ENCODE data around the gene LONP2.
"Not testable (repeated sequence)": the region's sequence is repeated elsewhere in the genome, so short reads cannot be mapped to it uniquely, and the experiment has no call there.

DNA sequence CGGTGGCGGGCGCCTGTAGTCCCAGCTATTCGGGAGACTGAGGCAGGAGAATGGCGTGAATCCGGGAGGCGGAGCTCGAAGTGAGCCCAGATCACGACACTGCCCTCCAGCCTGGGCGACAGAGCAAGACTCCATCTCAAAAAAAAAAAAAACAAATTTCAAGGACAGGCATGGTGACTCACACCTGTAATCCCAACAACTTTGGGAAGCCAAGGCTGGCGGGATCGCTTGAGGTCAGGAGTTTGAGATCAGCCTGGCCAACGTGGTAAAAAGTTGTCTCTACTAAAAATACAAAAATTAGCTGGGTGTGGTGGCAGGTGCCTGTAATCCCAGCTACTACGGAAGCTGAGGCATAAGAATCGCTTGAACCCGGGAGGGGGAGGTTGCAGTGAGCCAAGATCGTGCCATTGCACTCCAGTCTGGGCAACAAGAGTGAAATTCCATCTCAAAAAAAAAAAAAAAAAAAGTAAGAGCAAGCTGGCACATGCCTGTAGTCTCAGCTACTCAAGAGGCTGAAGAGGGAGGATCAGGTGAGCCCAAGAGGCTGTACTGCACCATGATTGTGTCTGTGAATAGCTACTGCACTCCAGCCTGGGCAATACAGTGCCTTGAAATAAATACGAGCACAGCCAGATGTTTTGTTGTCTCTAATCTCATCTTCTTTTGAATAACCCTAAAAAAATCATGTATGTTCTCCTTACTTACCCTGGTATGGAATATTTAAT is 126.7 kb downstream of the LONP2 start:
- TF ChIP-seq POLR2AphosphoS5 (IDR thresholded peaks at IDR 0.05): not testable (repeated sequence)
- TF ChIP-seq, protein P1, sequence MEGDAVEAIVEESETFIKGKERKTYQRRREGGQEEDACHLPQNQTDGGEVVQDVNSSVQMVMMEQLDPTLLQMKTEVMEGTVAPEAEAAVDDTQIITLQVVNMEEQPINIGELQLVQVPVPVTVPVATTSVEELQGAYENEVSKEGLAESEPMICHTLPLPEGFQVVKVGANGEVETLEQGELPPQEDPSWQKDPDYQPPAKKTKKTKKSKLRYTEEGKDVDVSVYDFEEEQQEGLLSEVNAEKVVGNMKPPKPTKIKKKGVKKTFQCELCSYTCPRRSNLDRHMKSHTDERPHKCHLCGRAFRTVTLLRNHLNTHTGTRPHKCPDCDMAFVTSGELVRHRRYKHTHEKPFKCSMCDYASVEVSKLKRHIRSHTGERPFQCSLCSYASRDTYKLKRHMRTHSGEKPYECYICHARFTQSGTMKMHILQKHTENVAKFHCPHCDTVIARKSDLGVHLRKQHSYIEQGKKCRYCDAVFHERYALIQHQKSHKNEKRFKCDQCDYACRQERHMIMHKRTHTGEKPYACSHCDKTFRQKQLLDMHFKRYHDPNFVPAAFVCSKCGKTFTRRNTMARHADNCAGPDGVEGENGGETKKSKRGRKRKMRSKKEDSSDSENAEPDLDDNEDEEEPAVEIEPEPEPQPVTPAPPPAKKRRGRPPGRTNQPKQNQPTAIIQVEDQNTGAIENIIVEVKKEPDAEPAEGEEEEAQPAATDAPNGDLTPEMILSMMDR (IDR thresholded peaks at IDR 0.05): not testable (repeated sequence)

Measured in esophagus muscularis mucosa (tissue), 3 donors.